ENCODE results near the gene SUMO3.

DNA sequence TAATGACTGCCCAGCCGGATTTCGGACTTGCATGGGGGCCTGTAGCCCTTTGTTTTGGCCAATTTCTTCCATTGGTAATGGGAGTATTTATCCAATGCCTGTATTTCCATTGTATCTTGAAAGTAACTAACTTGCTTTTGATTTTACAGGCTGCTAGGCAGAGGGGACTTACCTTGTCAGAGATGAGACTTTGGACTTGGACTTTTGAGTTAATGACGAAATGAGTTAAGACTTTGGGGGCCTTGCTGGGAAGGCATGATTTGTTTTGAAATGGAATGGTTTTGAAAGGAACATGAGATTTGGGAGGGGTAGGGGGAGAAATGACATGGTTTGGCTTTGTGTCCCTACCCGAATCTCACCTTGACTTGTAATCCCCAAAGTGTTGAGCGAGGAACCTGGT is 25.9 kb downstream of the SUMO3 start:
- TF ChIP-seq, protein P1, sequence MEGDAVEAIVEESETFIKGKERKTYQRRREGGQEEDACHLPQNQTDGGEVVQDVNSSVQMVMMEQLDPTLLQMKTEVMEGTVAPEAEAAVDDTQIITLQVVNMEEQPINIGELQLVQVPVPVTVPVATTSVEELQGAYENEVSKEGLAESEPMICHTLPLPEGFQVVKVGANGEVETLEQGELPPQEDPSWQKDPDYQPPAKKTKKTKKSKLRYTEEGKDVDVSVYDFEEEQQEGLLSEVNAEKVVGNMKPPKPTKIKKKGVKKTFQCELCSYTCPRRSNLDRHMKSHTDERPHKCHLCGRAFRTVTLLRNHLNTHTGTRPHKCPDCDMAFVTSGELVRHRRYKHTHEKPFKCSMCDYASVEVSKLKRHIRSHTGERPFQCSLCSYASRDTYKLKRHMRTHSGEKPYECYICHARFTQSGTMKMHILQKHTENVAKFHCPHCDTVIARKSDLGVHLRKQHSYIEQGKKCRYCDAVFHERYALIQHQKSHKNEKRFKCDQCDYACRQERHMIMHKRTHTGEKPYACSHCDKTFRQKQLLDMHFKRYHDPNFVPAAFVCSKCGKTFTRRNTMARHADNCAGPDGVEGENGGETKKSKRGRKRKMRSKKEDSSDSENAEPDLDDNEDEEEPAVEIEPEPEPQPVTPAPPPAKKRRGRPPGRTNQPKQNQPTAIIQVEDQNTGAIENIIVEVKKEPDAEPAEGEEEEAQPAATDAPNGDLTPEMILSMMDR (IDR thresholded peaks at IDR 0.05) = no peak
- no peak for TF ChIP-seq POLR2A (IDR thresholded peaks at IDR 0.05)
